Heart right ventricle (tissue), 16 donors: ENCODE results near the gene IBSP. TPM values are rescaled to one million over a fixed set of nuclear protein-coding genes. Genes with fewer than 3 reads are reported as not detected.
A peak's percentile ranks its signal among the peaks of the same experiment; 100 is the strongest.

Experiments used
- ATAC-seq, 8 donors: fragments of 200-7000 bp; cut with Tn5 transposase; one replicate each; pipeline ENCODE4 v1.9.1; 2020; ENCODE audit warnings: mild to moderate bottlenecking in 8 of 8, moderate library complexity in 8 of 8, moderate number of reproducible peaks in 1 of 8
- DNase-seq, 2 donors: peaks; one replicate each; pipeline ENCODE4 v3.0.0-alpha.2; 2020
- H3K27ac ChIP-seq, 10 donors: fragments of 200-600 bp; sonication (generic) in 2 of 10; one replicate each; pipeline versions ENCODE4 v1.5.0 to v1.8.0; 2020 to 2022; ENCODE audit warnings: mild to moderate bottlenecking in 3 of 10
- H3K27me3 ChIP-seq, 7 donors: fragments of 200-600 bp; one replicate each; pipeline ENCODE4 v1.8.0; 2021 to 2022; ENCODE audit warnings: mild to moderate bottlenecking in 2 of 7
- H3K36me3 ChIP-seq, 9 donors: fragments of 200-600 bp; sonication (generic) in 1 of 9; one replicate each; pipeline versions ENCODE4 v1.5.0 to v1.8.0; 2020 to 2022; ENCODE audit warnings: mild to moderate bottlenecking in 2 of 9
- H3K4me1 ChIP-seq, 9 donors: fragments of 200-600 bp; sonication (generic) in 1 of 9; one replicate each; pipeline versions ENCODE4 v1.5.0 to v1.8.0; 2020 to 2022; ENCODE audit warnings: mild to moderate bottlenecking in 4 of 9
- H3K4me3 ChIP-seq, 10 donors: fragments of 200-600 bp; sonication (generic) in 2 of 10; one replicate each; pipeline versions ENCODE4 v1.5.0 to v1.8.0; 2020 to 2022; ENCODE audit warnings: mild to moderate bottlenecking in 7 of 10, moderate library complexity in 2 of 10
- H3K9me3 ChIP-seq, 11 donors: fragments of 200-600 bp in 10 of 11; sonication (generic) in 2 of 11; one replicate each; pipeline versions ENCODE4 v1.5.0 to v1.8.0; 2013 to 2022; ENCODE audit warnings: mild to moderate bottlenecking in 2 of 11, control low read depth in 1 of 11, moderate library complexity in 1 of 11
- WGBS, 2 donors: extraction: QIAGEN DNeasy Blood & Tissue Kit; methylation state at CpG; one replicate each; pipeline ENCODE4 v1.1.7; 2013; ENCODE audit warnings: inconsistent platforms in 1 of 2; 5-methylcytosine and 5-hydroxymethylcytosine counted together
- intact Hi-C, 10 donors: fragments of 100-400 bp; cut with DNase I; formaldehyde crosslinking; loops; one replicate each; pipeline versions ENCODE4 v1.11.1 to v1.14.2; 2022
- polyA plus RNA-seq, 2 donors: library from polyadenylated mRNA; stranded (reverse); fragments of 200-250 nt; gene quantifications; one replicate each; pipeline ENCODE4 v1.2.3, GENCODE V29; 2013
- total RNA-seq, 10 donors: library from RNA; stranded (reverse); fragmentation: NEBNext Ultra II Directional in 3 of 10; extraction: Animal tissue kit (Norgen Biotek cat#: 25700) in 3 of 10; gene quantifications; one replicate each; pipeline versions ENCODE4 v1.2.1 to v1.2.4, GENCODE V29; 2021 to 2023
- TF ChIP-seq, protein P1 (sequence below), 9 donors: fragments of 200-600 bp; sonication (generic) in 2 of 9; IDR thresholded peaks; one replicate each; pipeline versions ENCODE4 v1.5.0 to v1.8.0; 2021 to 2022; ENCODE audit warnings: antibody characterized with exemption in 9 of 9, mild to moderate bottlenecking in 5 of 9, moderate library complexity in 1 of 9
- donor health status: Arrhythmogenic right ventricular cardiomyopathy.
- donor health status: ischemic (EF 13 %, LVEDD 7.1; RV severe dilation, severe dysfunction).
- donor health status: healthy with polysubstance abuse.
- donor health status: DM: no; HTN: yes; CAD: no.
- donor health status: DM: no; HTN: no; CAD: no.
- donor health status: ischemic (EF 25% LVEDD 6.9; RV normal size, moderate dysfunction).
- donor health status: ischemic (EF 25% LVEDD 5.7; RV mildly dilated, moderate dysfunction).
- donor health status: healthy.
- donor health status: DM: yes; HTN: yes; CAD: no.
- donor health status: Ischemic cardiomyopathy.
- donor health status: ischemic (EF 35%, LVEDD 5.7; RV mildly dilated, moderate dysfunction).
- donor health status: nonischemic (EF 11% LVEDD 7.7; RV severe dilation, severe dysfunction).
- donor health status: DM: yes; HTN: yes; CAD: no.
- donor health status: PGD.
- donor health status: ischemic (EF 29% LVEDD 5.4; RV normal size, mild dysfunction).
- donor health status: nonischemic (EF 23%, LVEDD 6.1; RV moderate dilation, normal function).

Gene IBSP
- total and polyA plus RNA-seq, 12 donors = 0.16 TPM; not detected in 11

DNA sequence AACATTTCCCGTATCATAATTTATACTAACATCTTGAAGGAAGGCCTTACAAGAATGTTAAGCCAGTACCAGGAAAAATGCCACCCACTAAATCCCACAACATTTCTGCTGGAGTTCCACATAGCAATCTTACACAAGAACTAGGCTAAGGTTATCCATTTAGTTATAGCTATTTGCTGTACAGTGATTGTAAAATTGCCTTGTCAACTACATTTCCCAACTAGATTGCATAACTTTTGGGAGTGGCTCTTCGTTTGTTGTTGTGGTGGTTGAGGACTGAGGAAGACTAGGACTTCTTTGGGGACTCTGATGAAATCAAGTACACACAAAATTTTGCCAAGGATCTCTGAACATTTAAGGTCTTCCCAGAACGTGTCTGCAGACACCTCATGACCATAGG, 8.0 kb downstream of the IBSP start:
- intact Hi-C loops = no loop called here
- H3K27me3 ChIP-seq = no peaks in the 10 kb centered on the region
- TF ChIP-seq, protein P1, sequence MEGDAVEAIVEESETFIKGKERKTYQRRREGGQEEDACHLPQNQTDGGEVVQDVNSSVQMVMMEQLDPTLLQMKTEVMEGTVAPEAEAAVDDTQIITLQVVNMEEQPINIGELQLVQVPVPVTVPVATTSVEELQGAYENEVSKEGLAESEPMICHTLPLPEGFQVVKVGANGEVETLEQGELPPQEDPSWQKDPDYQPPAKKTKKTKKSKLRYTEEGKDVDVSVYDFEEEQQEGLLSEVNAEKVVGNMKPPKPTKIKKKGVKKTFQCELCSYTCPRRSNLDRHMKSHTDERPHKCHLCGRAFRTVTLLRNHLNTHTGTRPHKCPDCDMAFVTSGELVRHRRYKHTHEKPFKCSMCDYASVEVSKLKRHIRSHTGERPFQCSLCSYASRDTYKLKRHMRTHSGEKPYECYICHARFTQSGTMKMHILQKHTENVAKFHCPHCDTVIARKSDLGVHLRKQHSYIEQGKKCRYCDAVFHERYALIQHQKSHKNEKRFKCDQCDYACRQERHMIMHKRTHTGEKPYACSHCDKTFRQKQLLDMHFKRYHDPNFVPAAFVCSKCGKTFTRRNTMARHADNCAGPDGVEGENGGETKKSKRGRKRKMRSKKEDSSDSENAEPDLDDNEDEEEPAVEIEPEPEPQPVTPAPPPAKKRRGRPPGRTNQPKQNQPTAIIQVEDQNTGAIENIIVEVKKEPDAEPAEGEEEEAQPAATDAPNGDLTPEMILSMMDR (IDR thresholded peaks at IDR 0.05) = no peak
- peaks cover 0 to 3% (median 0%) of the 10 kb centered on the region in 11 donors for H3K9me3 ChIP-seq
- no peak for DNase-seq
- H3K27ac ChIP-seq = no peak overlapping the region
- H3K4me3 ChIP-seq = no peak overlapping the region
- ATAC-seq = peak in 1 of 8 donors; percentile 58
- no peaks in the 10 kb centered on the region for H3K36me3 ChIP-seq
- H3K4me1 ChIP-seq = peaks cover 0 to 3% (median 0%) of the 10 kb centered on the region in 9 donors
- 73 to 78% methylated on average over 3 of the region's 3 CpGs for WGBS, 2 donors

DNA sequence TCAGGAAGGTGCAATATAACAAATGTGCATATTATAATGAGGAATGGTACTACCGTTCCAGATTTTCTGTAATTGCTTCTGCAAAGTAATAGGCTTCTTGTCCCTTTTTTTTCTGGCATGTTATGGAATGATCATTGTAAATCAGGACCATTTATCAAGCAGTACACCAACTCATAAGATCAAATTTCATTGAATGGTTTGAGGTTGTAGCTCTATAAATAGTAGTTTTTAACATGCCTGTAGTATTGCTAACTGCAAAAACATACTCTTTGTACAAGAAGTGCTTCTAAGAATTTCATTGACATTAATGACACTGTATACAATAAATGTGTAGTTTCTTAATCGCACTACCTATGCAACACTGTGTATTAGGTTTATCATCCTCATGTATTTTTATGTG, 12.6 kb downstream of the IBSP start:
- no peak overlapping the region for H3K4me3 ChIP-seq
- no peaks in the 10 kb centered on the region for H3K4me1 ChIP-seq
- DNase-seq = no peak
- TF ChIP-seq, protein P1 (IDR thresholded peaks at IDR 0.05) = no peak
- no peak for ATAC-seq
- intact Hi-C loops = no loop called here
- 94 to 96% methylated on average over 2 of the region's 2 CpGs for WGBS, 2 donors
- H3K27ac ChIP-seq = no peak overlapping the region
- H3K9me3 ChIP-seq = peaks cover 0 to 9% (median 0%) of the 10 kb centered on the region in 11 donors
- H3K36me3 ChIP-seq = no peaks in the 10 kb centered on the region
- H3K27me3 ChIP-seq = no peaks in the 10 kb centered on the region

DNA sequence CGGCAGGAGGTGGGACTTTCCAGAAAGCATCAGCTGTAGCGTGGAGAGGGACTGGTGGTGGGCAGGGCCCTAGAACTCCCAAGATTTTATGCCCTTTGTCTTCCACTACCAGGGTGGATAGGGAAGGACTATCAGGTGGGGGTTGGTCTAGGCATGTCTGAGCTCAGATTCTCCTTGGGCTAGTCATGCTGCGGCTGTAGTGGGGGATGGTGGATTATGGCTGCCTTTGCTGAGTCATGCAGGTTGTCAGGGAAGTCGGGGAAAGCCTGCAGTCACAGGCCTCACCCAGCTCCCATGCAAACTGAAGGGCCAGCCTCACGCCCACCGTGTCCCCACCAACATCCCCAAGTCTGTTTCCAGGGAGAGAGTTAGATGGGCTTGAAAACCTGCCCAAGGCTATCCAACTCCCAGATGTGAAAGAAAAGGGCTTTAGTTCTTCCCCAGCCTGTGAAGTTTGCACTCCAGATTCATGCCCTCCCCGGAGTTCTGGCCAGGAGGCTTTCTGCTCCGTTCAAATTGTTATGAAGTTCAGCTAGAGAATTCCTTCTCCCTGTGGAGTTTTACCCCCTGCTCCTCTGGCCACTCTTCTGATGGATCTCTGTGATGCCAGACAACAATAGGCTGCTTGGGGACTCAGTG, 20.0 kb downstream of the IBSP start:
- intact Hi-C loops = no loop called here
- Histone ChIP-seq H3K27me3 (no peaks in the 10 kb centered on the region), H3K36me3 (no peaks in the 10 kb centered on the region), H3K4me3 (no peak overlapping the region), H3K27ac (no peak overlapping the region), H3K4me1 (no peaks in the 10 kb centered on the region), H3K9me3 (peaks cover 0 to 7% (median 0%) of the 10 kb centered on the region in 11 donors)
- TF ChIP-seq, protein P1 (IDR thresholded peaks at IDR 0.05) = no peak
- 75 to 81% methylated on average over 8 of the region's 8 CpGs for WGBS, 2 donors
- DNase-seq = no peak
- no peak for ATAC-seq

DNA sequence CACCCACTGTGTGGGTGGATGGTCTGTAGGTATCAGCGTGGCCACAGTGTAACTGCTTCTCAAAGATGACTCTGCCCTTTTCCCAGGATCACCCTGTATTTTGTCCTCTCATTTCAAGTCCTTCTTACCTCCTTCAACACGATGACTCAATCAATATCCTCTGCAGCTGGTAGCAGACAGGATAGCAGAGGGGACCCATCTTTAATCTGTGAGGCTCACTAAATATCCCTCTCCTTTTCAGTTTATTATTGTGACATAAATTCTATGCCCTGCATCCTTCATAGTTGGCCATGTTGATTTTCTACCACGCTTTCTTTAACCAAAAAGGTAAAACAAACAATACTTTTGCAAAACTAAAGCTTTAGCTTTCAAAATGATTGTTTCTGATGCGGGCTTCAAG, 23.8 kb downstream of the IBSP start:
- WGBS, 2 donors = 73 to 86% methylated on average over 4 of the region's 4 CpGs
- Histone ChIP-seq H3K4me3 (no peak overlapping the region), H3K27me3 (no peaks in the 10 kb centered on the region), H3K27ac (no peak overlapping the region), H3K9me3 (peaks cover 0 to 4% (median 0%) of the 10 kb centered on the region in 11 donors), H3K36me3 (no peaks in the 10 kb centered on the region), H3K4me1 (no peaks in the 10 kb centered on the region)
- TF ChIP-seq, protein P1 (IDR thresholded peaks at IDR 0.05) = no peak
- intact Hi-C loops = no loop called here
- ATAC-seq (no peak), DNase-seq (no peak)
